ENCODE measurements around the gene BCL7A. TPM values are rescaled to one million over a fixed set of nuclear protein-coding genes. Genes with fewer than 3 reads are reported as not detected.
"Not testable (repeated sequence)": the region's sequence is repeated elsewhere in the genome, so short reads cannot be mapped to it uniquely, and the experiment has no call there.

Gene BCL7A
- total RNA-seq, 2 donors from 2014 or later = 0.33 to 0.69 TPM

DNA sequence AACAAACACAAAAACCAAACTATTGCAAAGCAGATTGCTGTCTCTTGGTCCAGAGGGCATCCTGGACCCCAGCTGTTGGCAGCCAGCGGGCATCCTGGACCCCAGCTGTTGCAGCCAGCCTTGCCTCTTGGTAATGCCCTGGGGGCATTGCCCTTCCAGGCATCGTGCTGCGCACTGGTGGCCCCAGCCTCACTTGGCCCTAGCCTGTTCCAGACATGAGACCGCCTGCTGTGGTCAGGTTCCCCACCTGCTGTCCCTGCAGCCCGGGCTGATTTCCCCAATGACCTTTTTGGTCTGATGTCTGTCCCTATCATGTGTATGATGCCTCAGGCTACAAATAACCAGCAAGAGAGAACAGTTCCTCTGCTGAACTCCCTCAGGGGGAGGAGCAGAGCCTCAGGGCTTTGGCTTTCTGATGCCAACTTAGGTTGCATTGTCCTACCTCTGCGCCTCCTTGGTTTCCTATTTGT lies 77.6 kb downstream of the BCL7A start:
- no peaks in the 10 kb centered on the region for H3K36me3 Mint-ChIP-seq
- no peak for ATAC-seq
- no peaks in the 10 kb centered on the region for H3K27me3 Mint-ChIP-seq
- DNase-seq (ENCODE audit: low spot score) = no peak
- H3K27ac Mint-ChIP-seq = peak overlapping the region in 1 of 2 donors; percentile 18
- H3K9me3 Mint-ChIP-seq = no peaks in the 10 kb centered on the region
- H3K4me1 Mint-ChIP-seq (ENCODE audit: low read depth in 2 of 2) = peaks cover 31 to 46% of the 10 kb centered on the region in 2 donors
- no peak overlapping the region for H3K4me3 Mint-ChIP-seq

GRCh38 chr12:122099856-122100255 lies 78.2 kb downstream of the BCL7A start:
- no peak for DNase-seq (ENCODE audit: low spot score)
- no peaks in the 10 kb centered on the region for H3K36me3 Mint-ChIP-seq
- no peak for ATAC-seq
- no peaks in the 10 kb centered on the region for H3K9me3 Mint-ChIP-seq
- H3K27ac Mint-ChIP-seq = peak overlapping the region in 1 of 2 donors; percentile 18
- H3K27me3 Mint-ChIP-seq = no peaks in the 10 kb centered on the region
- H3K4me3 Mint-ChIP-seq = no peak overlapping the region
- H3K4me1 Mint-ChIP-seq (ENCODE audit: low read depth in 2 of 2) = peaks cover 33 to 48% of the 10 kb centered on the region in 2 donors

- Mint-ChIP-seq H3K27me3 (no peaks in the 10 kb centered on the region), H3K4me1 (ENCODE audit: low read depth in 2 of 2) (peaks cover 35 to 55% of the 10 kb centered on the region in 2 donors), H3K9me3 (no peaks in the 10 kb centered on the region)
Observed at GRCh38 chr12:122100568-122100967, 78.9 kb downstream of the BCL7A start.

DNA sequence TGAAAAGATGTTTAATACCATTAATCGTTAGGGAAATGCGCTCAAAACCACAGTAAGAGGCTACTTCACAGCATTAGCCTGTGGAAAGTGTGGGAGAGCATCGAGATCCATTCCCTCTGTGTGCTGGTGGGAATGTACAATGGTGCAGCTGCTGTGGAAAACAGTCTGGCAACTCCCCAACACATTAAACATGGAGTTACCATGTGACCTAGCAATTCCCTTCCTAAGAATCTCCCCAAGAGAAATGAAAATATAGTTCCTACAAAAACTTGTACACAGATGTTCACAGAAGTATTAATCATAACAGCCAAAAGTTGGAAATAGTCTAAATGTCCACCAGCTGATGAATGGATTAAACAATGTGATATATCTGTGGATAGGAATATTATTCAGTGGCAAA lies 80.6 kb downstream of the BCL7A start:
- Mint-ChIP-seq H3K27me3 (no peaks in the 10 kb centered on the region), H3K27ac (no peak overlapping the region), H3K9me3 (no peaks in the 10 kb centered on the region), H3K36me3 (no peaks in the 10 kb centered on the region), H3K4me3 (no peak overlapping the region), H3K4me1 (ENCODE audit: low read depth in 2 of 2) (peaks cover 42 to 58% of the 10 kb centered on the region in 2 donors)
- ATAC-seq (no peak), DNase-seq (ENCODE audit: low spot score) (no peak)

More at GRCh38 chr12:122100568-122100967, 78.9 kb downstream of the BCL7A start:
- H3K27ac Mint-ChIP-seq = no peak overlapping the region
- DNase-seq (ENCODE audit: low spot score) = no peak
- no peaks in the 10 kb centered on the region for H3K36me3 Mint-ChIP-seq
- no peak overlapping the region for H3K4me3 Mint-ChIP-seq
- ATAC-seq = no peak

- no peaks in the 10 kb centered on the region for H3K27me3 Mint-ChIP-seq
- no peaks in the 10 kb centered on the region for H3K9me3 Mint-ChIP-seq
- no peaks in the 10 kb centered on the region for H3K36me3 Mint-ChIP-seq
- DNase-seq (ENCODE audit: low spot score) (no peak), ATAC-seq (no peak)
- H3K4me3 Mint-ChIP-seq = peak overlapping the region; percentile 48
- H3K4me1 Mint-ChIP-seq (ENCODE audit: low read depth in 2 of 2) = peaks cover 32 to 63% of the 10 kb centered on the region in 2 donors
- peak overlapping the region in 1 of 2 donors; percentile 62 for H3K27ac Mint-ChIP-seq
Observed at GRCh38 chr12:122104844-122105243, 83.2 kb downstream of the BCL7A start.

DNA sequence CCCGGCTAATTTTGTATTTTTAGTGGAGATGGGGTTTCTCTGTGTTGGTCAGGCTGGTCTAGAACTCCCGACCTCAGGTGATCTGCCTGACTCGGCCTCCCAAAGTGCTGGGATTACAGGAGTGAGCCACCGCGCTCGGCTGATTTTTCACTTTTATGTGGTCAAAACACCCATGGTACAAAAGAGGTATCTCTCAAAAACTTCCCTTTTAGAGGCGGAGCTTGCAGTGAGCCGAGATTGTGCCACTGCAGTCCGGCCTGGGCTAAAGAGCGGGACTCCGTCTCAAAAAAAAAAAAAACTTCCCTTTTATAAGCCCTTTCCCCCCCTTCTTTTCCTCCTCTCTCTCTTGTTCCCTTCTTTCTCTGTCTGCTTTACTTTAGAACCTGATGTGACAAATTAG lies 83.8 kb downstream of the BCL7A start:
- Mint-ChIP-seq H3K4me1 (ENCODE audit: low read depth in 2 of 2) (peaks cover 27 to 60% of the 10 kb centered on the region in 2 donors), H3K4me3 (peak overlapping the region; percentile 20)
- H3K36me3 Mint-ChIP-seq; H3K9me3 Mint-ChIP-seq; H3K27ac Mint-ChIP-seq; ATAC-seq; DNase-seq (ENCODE audit: low spot score); H3K27me3 Mint-ChIP-seq: not testable (repeated sequence)

DNA sequence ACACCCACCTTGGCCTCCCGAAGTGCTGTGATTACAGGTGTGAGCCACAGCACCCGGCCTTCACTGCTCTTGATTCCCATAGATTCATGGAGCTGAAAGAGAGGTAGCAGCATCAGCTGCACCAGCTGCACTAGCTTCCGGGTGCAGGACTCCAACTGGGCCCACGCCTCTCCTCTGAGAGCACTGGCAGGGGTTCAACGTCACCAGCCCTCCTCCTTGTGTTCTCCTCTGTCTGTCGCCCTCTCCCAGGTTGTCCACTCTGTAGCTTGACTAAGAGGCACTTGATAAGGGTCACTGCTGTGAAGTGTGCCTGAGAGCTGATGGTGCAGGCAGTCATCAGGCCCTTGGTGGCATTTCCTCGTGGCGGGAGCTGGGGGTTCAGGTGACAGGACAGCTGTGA lies 85.2 kb downstream of the BCL7A start:
- peaks cover 29 to 55% of the 10 kb centered on the region in 2 donors for H3K4me1 Mint-ChIP-seq (ENCODE audit: low read depth in 2 of 2)
- no peak for ATAC-seq
- H3K27ac Mint-ChIP-seq = peak overlapping the region in 1 of 2 donors; percentile 37
- H3K27me3 Mint-ChIP-seq = no peaks in the 10 kb centered on the region
- H3K4me3 Mint-ChIP-seq = no peak overlapping the region
- DNase-seq (ENCODE audit: low spot score) = no peak
- no peaks in the 10 kb centered on the region for H3K36me3 Mint-ChIP-seq
- H3K9me3 Mint-ChIP-seq = no peaks in the 10 kb centered on the region

DNA sequence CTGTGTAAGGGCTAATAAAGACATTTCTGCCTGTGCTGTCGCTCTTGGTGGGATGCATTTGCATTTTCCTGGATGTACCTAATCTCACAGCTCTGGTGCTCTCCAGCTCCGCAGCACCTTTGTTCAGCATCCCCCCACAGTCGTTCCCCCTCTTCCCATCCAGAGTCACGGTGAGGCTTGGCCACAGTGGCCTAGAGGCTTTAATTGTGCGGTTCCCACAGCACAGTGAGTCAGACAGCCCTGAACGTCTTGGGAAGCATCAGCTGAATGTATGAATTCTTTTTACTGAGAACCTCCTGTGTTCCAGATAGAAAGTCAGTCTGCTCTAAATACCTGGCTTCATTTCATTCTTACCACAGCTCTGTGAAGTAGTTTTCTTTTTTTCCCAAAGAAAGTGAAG lies 85.6 kb downstream of the BCL7A start:
- no peak for ATAC-seq
- H3K9me3 Mint-ChIP-seq = no peaks in the 10 kb centered on the region
- no peak overlapping the region for H3K4me3 Mint-ChIP-seq
- peaks cover 31 to 58% of the 10 kb centered on the region in 2 donors for H3K4me1 Mint-ChIP-seq (ENCODE audit: low read depth in 2 of 2)
- no peaks in the 10 kb centered on the region for H3K27me3 Mint-ChIP-seq
- no peak for DNase-seq (ENCODE audit: low spot score)
- H3K27ac Mint-ChIP-seq = peak overlapping the region in 1 of 2 donors; percentile 37
- H3K36me3 Mint-ChIP-seq = no peaks in the 10 kb centered on the region

DNA sequence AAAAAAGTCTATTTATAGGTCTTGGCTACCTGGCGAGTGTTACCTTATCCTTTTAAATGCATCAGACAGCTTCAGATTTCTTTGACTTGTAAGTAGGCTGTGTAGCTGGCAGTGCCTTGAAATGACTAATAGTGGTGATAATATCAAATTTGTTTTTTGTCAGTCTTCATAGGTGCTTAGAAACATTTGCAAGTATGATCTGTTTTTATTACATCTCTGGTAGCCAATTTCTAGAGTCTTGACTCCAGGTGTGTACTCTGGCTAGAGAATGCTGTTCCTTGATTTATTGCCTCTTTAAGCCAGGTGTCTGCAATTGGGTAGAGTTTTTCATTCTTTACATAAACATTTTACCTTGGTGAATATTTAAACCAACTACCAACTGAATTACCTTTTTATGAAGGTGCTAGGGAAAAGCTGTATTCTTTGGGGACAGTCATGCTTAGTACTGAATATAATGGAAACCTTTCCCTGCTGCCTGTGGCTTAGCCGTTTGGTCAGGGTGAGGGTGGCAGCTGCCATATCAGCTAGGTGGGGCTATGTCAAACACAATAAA lies 89.5 kb downstream of the BCL7A start:
- Mint-ChIP-seq H3K4me1 (ENCODE audit: low read depth in 2 of 2) (peaks cover 18 to 36% of the 10 kb centered on the region in 2 donors), H3K36me3 (no peaks in the 10 kb centered on the region), H3K27ac (no peak overlapping the region), H3K27me3 (no peaks in the 10 kb centered on the region), H3K9me3 (no peaks in the 10 kb centered on the region), H3K4me3 (no peak overlapping the region)
- DNase-seq (ENCODE audit: low spot score) = no peak
- no peak for ATAC-seq

Other genes starting within 250 kb of the BCL7A start
- gene RHOF, start 228.2 kb upstream of the BCL7A start, total RNA-seq = 10 to 100 TPM; 76.1 to 78.0 TPM
- gene SETD1B, start 217.9 kb upstream of the BCL7A start, total RNA-seq = 10 to 100 TPM; 27.1 to 40.8 TPM
- gene HPD, start 163.0 kb upstream of the BCL7A start, total RNA-seq = not detected
- gene PSMD9, start 133.1 kb upstream of the BCL7A start, total RNA-seq = 10 to 100 TPM; 56.0 to 61.3 TPM
- gene CFAP251, start 103.3 kb upstream of the BCL7A start, total RNA-seq = 1 to 10 TPM; 2.0 to 2.9 TPM
- gene MLXIP, start 56.9 kb downstream of the BCL7A start, total RNA-seq = 10 to 100 TPM; 28.4 to 48.6 TPM
- gene IL31, start 152.3 kb downstream of the BCL7A start, total RNA-seq = not detected
- gene LRRC43, start 161.2 kb downstream of the BCL7A start, total RNA-seq = 1 to 10 TPM; 1.1 to 9.3 TPM
- under 1 TPM in 1 of 2 donors, not detected in 1; 0.90 TPM for gene B3GNT4, start 181.8 kb downstream of the BCL7A start, total RNA-seq
- gene DIABLO, start 204.2 kb downstream of the BCL7A start, total RNA-seq = 10 to 100 TPM; 43.0 to 47.3 TPM
- 10 to 100 TPM; 31.8 to 34.4 TPM for gene VPS33A, start 244.6 kb downstream of the BCL7A start, total RNA-seq

Data from natural killer cell treated with Interleukin-12 subunit alpha and Interleukin-12 subunit beta and Interleukin-15 and Interleukin-18, amount 100 ng/mL, for 72 hours (primary cell).